Raji (cell line): ENCODE measurements around the gene LTO1.

ENCODE experiments used
- POLR2A ChIP-seq: IDR thresholded peaks from 2 replicates; pipeline ENCODE4 v1.6.1; 2011; ENCODE audit warnings: low read depth, low read length, control low read depth; ENCODE audit not compliant: insufficient read depth

Gene LTO1

GRCh38 chr11:69691463-69691862, 16.3 kb upstream of the LTO1 start:
- TF ChIP-seq POLR2A = no peak

DNA sequence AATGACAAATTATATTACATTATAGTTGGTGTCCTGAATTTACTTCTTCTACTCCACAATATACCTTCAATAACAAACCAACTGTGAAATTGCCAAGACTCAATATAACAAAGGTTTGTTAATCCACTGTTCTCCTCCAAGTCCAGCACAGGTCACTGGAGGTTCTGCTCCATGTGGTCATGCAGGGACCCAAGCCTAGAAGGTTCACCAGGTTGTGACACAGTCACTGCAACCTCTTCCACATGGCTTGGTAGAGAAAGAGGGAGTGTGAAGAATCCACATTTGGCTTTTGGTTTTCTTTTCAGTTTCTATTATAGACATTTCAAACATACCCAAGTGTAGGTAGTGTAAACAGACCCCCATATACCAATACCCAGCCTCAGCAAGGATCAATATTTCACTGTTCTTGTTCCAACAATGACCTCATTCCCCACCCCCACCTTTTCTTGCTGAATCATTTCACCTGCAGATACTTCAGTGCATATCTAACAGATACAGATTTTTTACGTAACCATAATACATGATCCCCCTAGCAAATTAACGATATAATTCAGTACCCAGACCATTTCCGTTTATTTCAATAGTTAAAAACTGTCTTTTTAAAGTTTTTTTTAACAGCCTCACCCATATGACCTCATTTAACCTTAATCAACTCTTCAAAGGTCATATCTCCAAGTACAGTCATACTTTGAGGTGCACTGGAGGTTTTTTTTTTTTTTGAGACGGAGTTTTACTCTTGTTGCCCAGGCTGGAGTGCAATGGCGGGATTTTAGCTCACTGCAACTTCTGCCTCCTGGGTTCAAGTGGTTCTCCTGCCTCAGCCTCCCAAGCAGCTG, 14.5 kb upstream of the LTO1 start:
- TF ChIP-seq POLR2A = no peak

- TF ChIP-seq POLR2A = no peak
Measured at GRCh38 chr11:69686856-69687255, 11.7 kb upstream of the LTO1 start.

GRCh38 chr11:69686452-69686851, 11.3 kb upstream of the LTO1 start:
- no peak for TF ChIP-seq POLR2A

DNA sequence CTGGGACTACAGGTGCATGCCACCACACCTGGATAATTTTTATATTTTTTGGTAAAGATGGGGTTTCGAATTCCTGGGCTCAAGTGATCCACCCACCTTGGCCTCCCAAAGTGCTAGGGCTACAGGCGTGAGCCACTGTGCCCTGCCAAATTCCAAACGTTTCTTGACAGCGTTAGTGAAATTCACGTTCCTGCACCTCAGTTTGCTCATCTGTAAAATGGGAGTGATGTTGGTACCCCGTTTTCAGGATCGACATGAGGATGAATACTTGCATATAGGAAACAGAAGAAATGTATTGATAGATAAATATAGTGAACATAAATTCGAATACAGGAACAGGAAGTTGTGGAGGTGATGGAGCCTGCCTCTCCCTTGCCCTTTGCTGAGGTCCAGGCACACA, 10.2 kb upstream of the LTO1 start:
- no peak for TF ChIP-seq POLR2A

DNA sequence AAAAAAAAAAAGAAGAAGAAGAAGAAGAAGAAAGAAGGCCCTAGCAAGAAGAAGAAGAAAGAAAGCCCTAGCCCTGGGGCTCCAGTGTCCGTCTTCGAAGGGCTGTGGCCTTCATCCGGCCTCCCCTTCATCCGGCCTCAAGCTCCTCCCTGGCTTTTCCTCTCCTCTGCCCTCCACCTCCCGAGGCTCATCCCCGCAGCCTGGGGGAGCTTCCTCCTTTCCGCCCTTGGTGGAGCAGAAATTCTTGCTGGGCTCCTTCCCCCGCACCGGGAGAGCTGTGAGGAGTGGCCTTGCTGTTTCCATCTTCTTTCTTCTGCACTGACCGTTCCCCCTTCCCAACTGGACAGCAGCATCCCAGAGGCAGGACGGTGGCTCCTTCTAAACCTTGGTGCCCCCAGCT, 9.5 kb upstream of the LTO1 start:
- TF ChIP-seq POLR2A = no peak

GRCh38 chr11:69683764-69684333, 8.7 kb upstream of the LTO1 start:
- TF ChIP-seq POLR2A = no peak

GRCh38 chr11:69682681-69683326, 7.7 kb upstream of the LTO1 start:
- TF ChIP-seq POLR2A = no peak

DNA sequence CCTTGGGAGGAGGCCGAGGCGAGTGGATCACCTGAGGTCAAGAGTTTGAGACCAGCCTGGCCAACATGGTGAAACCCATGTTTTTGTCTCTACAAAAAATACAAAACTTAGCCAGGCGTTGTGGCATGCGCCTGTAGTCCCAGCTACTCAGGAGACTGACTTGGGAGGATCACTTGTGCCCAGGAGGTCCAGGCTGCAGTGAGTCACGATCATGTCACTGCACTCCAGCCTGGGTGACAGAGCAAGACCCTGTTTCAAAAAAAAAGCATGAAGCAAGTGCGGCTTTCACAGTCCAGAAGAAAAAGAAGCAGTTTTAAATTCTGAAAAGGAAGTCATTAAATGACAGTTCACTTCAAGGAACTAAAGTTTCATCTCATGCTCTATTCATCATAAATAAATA, 7.1 kb upstream of the LTO1 start:
- TF ChIP-seq POLR2A = no peak

GRCh38 chr11:69680688-69681087, 5.5 kb upstream of the LTO1 start:
- no peak for TF ChIP-seq POLR2A

GRCh38 chr11:69677749-69678148, 2.6 kb upstream of the LTO1 start:
- TF ChIP-seq POLR2A = no peak

GRCh38 chr11:69674267-69674885, 777 bp downstream of the LTO1 start:
- no peak for TF ChIP-seq POLR2A

- no peak for TF ChIP-seq POLR2A
Measured at GRCh38 chr11:69671734-69672465, 3.3 kb downstream of the LTO1 start.

DNA sequence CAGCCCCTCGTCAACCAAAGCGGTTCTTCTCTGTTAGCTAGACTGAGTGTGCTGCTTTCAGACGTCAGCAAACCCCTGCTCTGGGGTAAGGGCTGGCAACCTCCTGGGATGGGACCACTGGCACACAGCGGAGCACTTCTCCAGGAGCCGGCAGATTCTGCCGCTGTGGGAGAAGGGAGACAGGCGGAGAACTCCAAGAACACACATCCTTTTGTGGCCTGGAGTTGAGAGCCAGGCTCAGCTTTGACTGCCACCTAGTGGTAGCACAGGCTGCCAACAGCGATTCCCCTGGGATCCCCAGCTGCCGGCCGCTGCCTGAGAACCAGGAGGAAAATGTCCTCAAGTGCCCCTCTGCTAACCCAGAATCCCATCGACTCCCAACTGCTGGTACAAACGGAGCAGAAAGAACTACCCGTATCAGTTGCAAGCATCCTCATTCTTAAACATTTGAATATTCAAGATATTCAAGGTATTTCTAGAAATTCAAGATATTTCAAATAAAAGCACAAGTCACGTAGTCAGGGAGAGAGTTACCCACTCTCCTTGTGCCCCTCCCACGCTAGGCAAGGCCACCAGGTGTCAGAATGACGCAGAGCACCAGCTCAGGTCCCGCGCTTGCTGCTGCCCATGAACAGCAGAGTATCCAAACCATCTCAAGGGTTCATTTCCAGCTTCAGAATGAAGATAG, 4.9 kb downstream of the LTO1 start:
- no peak for TF ChIP-seq POLR2A
